B cell (primary cell): ENCODE data around the gene CETN3. TPM values are rescaled to one million over a fixed set of nuclear protein-coding genes. Genes with fewer than 3 reads are reported as not detected.

Experiments used
- ATAC-seq: fragments of 200-7000 bp; cut with Tn5 transposase; one replicate; pipeline ENCODE4 v1.10.0; 2021; ENCODE audit warnings: low read depth, mild to moderate bottlenecking, moderate number of reproducible peaks, moderate library complexity
- CTCF ChIA-PET: fragments of 350-600 bp; sonication (Branson Sonifier 250); formaldehyde crosslinking; loops from one replicate; lab custom pipeline; 2021; ENCODE audit warnings: antibody characterized with exemption, inconsistent platforms; lab: Charles Lee
- POLR2A ChIA-PET: fragments of 350-600 bp; sonication (Branson Sonifier 250); formaldehyde crosslinking; loops from one replicate; lab custom pipeline; 2021; ENCODE audit warnings: antibody characterized with exemption; lab: Charles Lee
- DNase-seq: peaks from one replicate; pipeline ENCODE4 v3.0.0; 2013
- H2AFZ ChIP-seq: 2 replicates; pipeline ENCODE4 v1.6.1; 2012; ENCODE audit warnings: mild to moderate bottlenecking, low read depth, low read length; ENCODE audit not compliant: insufficient read depth, poor library complexity, severe bottlenecking
- H3K27ac ChIP-seq, 2 donors: 1 replicate in 1 of 2; 2 replicates in 1 of 2; pipeline ENCODE4 v1.5.1; 2012 to 2013; ENCODE audit warnings: low read length in 2 of 2, mild to moderate bottlenecking in 2 of 2, moderate library complexity in 1 of 2
- H3K27me3 ChIP-seq, 4 experiments: fragments of 200-600 bp in 1 of 4; sonication (generic) in 1 of 4; replicated peaks in 1 of 4; 1 replicate in 2 of 4; 2 replicates in 2 of 4; pipeline versions ENCODE4 v1.6.1 to v1.7.0; 2013 to 2016; ENCODE audit warnings: low read length in 3 of 4, mild to moderate bottlenecking in 2 of 4, mixed read lengths in 1 of 4, moderate library complexity in 1 of 4; ENCODE audit not compliant: insufficient read depth in 4 of 4, control insufficient read depth in 3 of 4; ENCODE audit errors: control extremely low read depth in 1 of 4
- H3K36me3 ChIP-seq, 2 experiments: replicated peaks in 1 of 2; 1 replicate in 1 of 2; 2 replicates in 1 of 2; pipeline versions ENCODE4 v1.6.1 to v1.7.1; 2013; ENCODE audit warnings: low read length in 1 of 2; ENCODE audit not compliant: insufficient read depth in 2 of 2, control insufficient read depth in 1 of 2; ENCODE audit errors: control extremely low read depth in 1 of 2, extremely low read depth in 1 of 2
- H3K4me1 ChIP-seq, 2 donors: fragments of 200-600 bp in 1 of 2; sonication (generic) in 1 of 2; 1 replicate in 1 of 2; 2 replicates in 1 of 2; pipeline versions ENCODE4 v1.5.1 to v1.6.1; 2013 to 2017; ENCODE audit warnings: low read length in 2 of 2; ENCODE audit not compliant: control insufficient read depth in 2 of 2, insufficient read depth in 2 of 2
- H3K4me2 ChIP-seq: replicated peaks from 2 replicates; pipeline ENCODE3; 2012; ENCODE audit warnings: mild to moderate bottlenecking, low read depth, low read length; ENCODE audit not compliant: poor library complexity, severe bottlenecking
- H3K4me3 ChIP-seq, 5 experiments: fragments of 200-600 bp in 1 of 5; sonication (generic) in 1 of 5; 1 replicate in 3 of 5; 2 replicates in 2 of 5; pipeline versions ENCODE4 v1.5.1 to v1.7.0; 2011 to 2016; ENCODE audit warnings: low read length in 4 of 5, mild to moderate bottlenecking in 4 of 5, low read depth in 2 of 5, control low read depth in 1 of 5, moderate library complexity in 1 of 5; ENCODE audit not compliant: insufficient read depth in 1 of 5; ENCODE audit errors: control extremely low read depth in 1 of 5, extremely low read depth in 1 of 5
- H3K79me2 ChIP-seq: fragments of 200-600 bp; sonication (generic); one replicate; pipeline ENCODE4 v1.6.0; 2016; ENCODE audit warnings: low read length; ENCODE audit not compliant: control insufficient read depth, insufficient read depth
- H3K9ac ChIP-seq: fragments of 200-600 bp; sonication (generic); 2 replicates; pipeline ENCODE4 v1.6.1; 2017; ENCODE audit warnings: mild to moderate bottlenecking, low read length, moderate library complexity
- H3K9me3 ChIP-seq, 3 donors: one replicate each; pipeline versions ENCODE4 v1.6.1 to v1.7.1; 2013; ENCODE audit warnings: low read length in 2 of 3; ENCODE audit not compliant: control insufficient read depth in 2 of 3, insufficient read depth in 1 of 3; ENCODE audit errors: control extremely low read depth in 1 of 3
- H4K20me1 ChIP-seq: 2 replicates; pipeline ENCODE4 v1.6.0; 2012; ENCODE audit warnings: mild to moderate bottlenecking, low read length; ENCODE audit not compliant: insufficient read depth, control insufficient read depth, poor library complexity, severe bottlenecking
- H3K27ac Mint-ChIP-seq: one replicate; pipeline ENCODE4 v1.8.0; 2021; ENCODE audit warnings: mixed read lengths
- H3K27me3 Mint-ChIP-seq: one replicate; pipeline ENCODE4 v1.8.0; 2021; ENCODE audit warnings: mixed read lengths
- H3K4me1 Mint-ChIP-seq: one replicate; pipeline ENCODE4 v1.8.0; 2021; ENCODE audit warnings: mixed read lengths
- H3K4me3 Mint-ChIP-seq: one replicate; pipeline ENCODE4 v1.8.0; 2021; ENCODE audit warnings: mixed read lengths
- H3K9me3 Mint-ChIP-seq: one replicate; pipeline ENCODE4 v1.8.0; 2022; ENCODE audit warnings: mixed read lengths; ENCODE audit not compliant: insufficient read depth
- CTCF ChIP-seq: fragments of 200-600 bp; IDR thresholded peaks from one replicate; pipeline ENCODE4 v1.8.0; 2022; ENCODE audit warnings: antibody characterized with exemption, mild to moderate bottlenecking
- EZH2 ChIP-seq: IDR thresholded peaks from 2 replicates; pipeline ENCODE4 v1.6.1; 2012; ENCODE audit warnings: borderline replicate concordance, low read depth, mild to moderate bottlenecking, moderate library complexity, low read length; ENCODE audit not compliant: insufficient read depth, poor library complexity, severe bottlenecking
- WGBS: methylation state at CpG from one replicate; pipeline ENCODE4 v1.1.5; 2013; ENCODE audit warnings: missing lambda C conversion rate; ENCODE audit not compliant: insufficient coverage; 5-methylcytosine and 5-hydroxymethylcytosine counted together
- intact Hi-C: fragments of 100-400 bp; cut with micrococcal nuclease; formaldehyde crosslinking; loops from one replicate; pipeline ENCODE4 v1.10.0; 2022
- polyA plus RNA-seq: library from polyadenylated mRNA; depleted of rRNA; stranded (reverse); fragments of >200 nt; gene quantifications from 2 replicates; pipeline ENCODE4 v1.2.3, GENCODE V29; 2012
- total RNA-seq, 2 donors: library from RNA; stranded (reverse); fragments of 120-200 nt in 1 of 2; gene quantifications; 1 replicate in 1 of 2; 2 replicates in 1 of 2; pipeline versions ENCODE4 v1.2.3 to v1.2.4, GENCODE V29; 2013 to 2022

Gene CETN3
- total and polyA plus RNA-seq, 2 donors (not counting 1 experiment from before 2014, with no cell fraction given) = 1.5 to 18.0 TPM

- Histone ChIP-seq H3K4me2 (no peak overlapping the region), H3K4me3 (no peak overlapping the region), H3K27ac (no peak overlapping the region), H3K4me1 (no peaks in the 10 kb centered on the region), H2AFZ (no peak overlapping the region), H3K27me3 (no peaks in the 10 kb centered on the region), H4K20me1 (no peaks in the 10 kb centered on the region), H3K36me3 (peaks cover 11 to 26% of the 10 kb centered on the region in 2 experiments), H3K79me2 (peaks cover 4% of the 10 kb centered on the region), H3K9ac (no peak overlapping the region), H3K9me3 (no peaks in the 10 kb centered on the region)
- Mint-ChIP-seq H3K4me1 (peaks cover 5% of the 10 kb centered on the region), H3K27me3 (no peaks in the 10 kb centered on the region), H3K4me3 (no peak overlapping the region), H3K27ac (no peak overlapping the region), H3K9me3 (no peaks in the 10 kb centered on the region)
- DNase-seq (no peak), ATAC-seq (no peak)
- intact Hi-C loops = loop anchor here (10.0 kb wide), 1 partner anchor 1518 kb away; the partner anchor contains the start of gene MEF2C
- WGBS = no CpG with 5 or more reads among the region's 1 CpG
- POLR2A ChIA-PET = no interaction called here
- CTCF ChIA-PET = interaction anchor here (1.9 kb wide), 1 partner anchor 36 kb away, joined by 4 read pairs; no protein-coding TSS in a partner anchor
- TF ChIP-seq EZH2 = no peak
Observed at GRCh38 chr5:90402521-90403255, 6.9 kb downstream of the CETN3 start.

GRCh38 chr5:90399251-90399650 is 10.3 kb downstream of the CETN3 start:
- Mint-ChIP-seq H3K4me1 (no peaks in the 10 kb centered on the region), H3K9me3 (no peaks in the 10 kb centered on the region), H3K27me3 (no peaks in the 10 kb centered on the region), H3K27ac (no peak overlapping the region), H3K4me3 (no peak overlapping the region)
- TF ChIP-seq CTCF = no peak
- no peak for TF ChIP-seq EZH2
- ATAC-seq (no peak), DNase-seq (no peak)
- Histone ChIP-seq H3K79me2 (no peaks in the 10 kb centered on the region), H3K27ac (no peak overlapping the region), H3K27me3 (no peaks in the 10 kb centered on the region), H3K9me3 (no peaks in the 10 kb centered on the region), H4K20me1 (no peaks in the 10 kb centered on the region), H3K4me2 (no peak overlapping the region), H2AFZ (no peak overlapping the region), H3K4me1 (no peaks in the 10 kb centered on the region), H3K9ac (no peak overlapping the region), H3K36me3 (peaks cover 7 to 17% of the 10 kb centered on the region in 2 experiments), H3K4me3 (no peak overlapping the region)
- POLR2A ChIA-PET = no interaction called here
- 100% methylated on average over 2 of the region's 4 CpGs for WGBS
- intact Hi-C loops = no loop called here
- CTCF ChIA-PET = interaction anchor here (1.6 kb wide), 1 partner anchor 12 kb away, joined by 6 read pairs; no protein-coding TSS in a partner anchor
